Right cardiac atrium (tissue), 5 donors: ENCODE data around the gene TMSB15B. TPM values are rescaled to one million over a fixed set of nuclear protein-coding genes. Genes with fewer than 3 reads are reported as not detected.
A peak's percentile ranks its signal among the peaks of the same experiment; 100 is the strongest.
"Not testable (repeated sequence)": the region's sequence is repeated elsewhere in the genome, so short reads cannot be mapped to it uniquely, and the experiment has no call there.

Experiments
- ATAC-seq, 2 donors: fragments of 200-7000 bp; cut with Tn5 transposase; one replicate each; pipeline versions ENCODE4 v1.8.0 to v1.9.1; 2020; ENCODE audit warnings: moderate library complexity in 2 of 2, mild to moderate bottlenecking in 1 of 2
- DNase-seq, 3 donors: peaks; one replicate each; pipeline ENCODE4 v3.0.0-alpha.2; 2020
- H3K27ac ChIP-seq: one replicate; pipeline ENCODE4 v1.5.1; 2013; ENCODE audit warnings: mild to moderate bottlenecking, low read length, control low read depth, moderate library complexity
- H3K27me3 ChIP-seq: one replicate; pipeline ENCODE4 v1.6.1; 2013; ENCODE audit not compliant: control insufficient read depth, insufficient read depth
- H3K4me1 ChIP-seq: one replicate; pipeline ENCODE4 v1.6.1; 2013; ENCODE audit warnings: low read length; ENCODE audit not compliant: control insufficient read depth, insufficient read depth
- H3K4me3 ChIP-seq: one replicate; pipeline ENCODE4 v1.5.1; 2013; ENCODE audit warnings: low read length, control low read depth
- H3K9me3 ChIP-seq: one replicate; pipeline ENCODE4 v1.6.1; 2013; ENCODE audit warnings: low read length; ENCODE audit not compliant: control insufficient read depth
- WGBS: extraction: QIAGEN DNeasy Blood & Tissue Kit; methylation state at CpG from one replicate; pipeline ENCODE4 v1.1.7; 2013; 5-methylcytosine and 5-hydroxymethylcytosine counted together
- intact Hi-C, 4 donors: fragments of 100-400 bp; cut with DNase I; formaldehyde crosslinking; loops; one replicate each; pipeline versions ENCODE4 v1.11.0 to v1.14.0; 2022 to 2023
- polyA plus RNA-seq: library from polyadenylated mRNA; stranded (reverse); fragments of 200-250 nt; gene quantifications from one replicate; pipeline ENCODE4 v1.2.3, GENCODE V29; 2013
- total RNA-seq, 4 donors: library from RNA; stranded (reverse); fragmentation: NEBNext Ultra II Directional; extraction: Animal tissue kit (Norgen Biotek cat#: 25700); gene quantifications; one replicate each; pipeline ENCODE4 v1.2.1, GENCODE V29; 2021
- donor health status: healthy with polysubstance abuse.
- donor health status: DM: no; HTN: yes; CAD: no.
- donor health status: DM: no; HTN: no; CAD: no.
- donor health status: DM: no; HTN: yes; CAD: no; lungs with severe emphysema.
- donor health status: DM: yes; HTN: yes; CAD: no.

Gene TMSB15B
- total and polyA plus RNA-seq, 5 donors: 0.74 to 2.8 (median 1.7) TPM

DNA sequence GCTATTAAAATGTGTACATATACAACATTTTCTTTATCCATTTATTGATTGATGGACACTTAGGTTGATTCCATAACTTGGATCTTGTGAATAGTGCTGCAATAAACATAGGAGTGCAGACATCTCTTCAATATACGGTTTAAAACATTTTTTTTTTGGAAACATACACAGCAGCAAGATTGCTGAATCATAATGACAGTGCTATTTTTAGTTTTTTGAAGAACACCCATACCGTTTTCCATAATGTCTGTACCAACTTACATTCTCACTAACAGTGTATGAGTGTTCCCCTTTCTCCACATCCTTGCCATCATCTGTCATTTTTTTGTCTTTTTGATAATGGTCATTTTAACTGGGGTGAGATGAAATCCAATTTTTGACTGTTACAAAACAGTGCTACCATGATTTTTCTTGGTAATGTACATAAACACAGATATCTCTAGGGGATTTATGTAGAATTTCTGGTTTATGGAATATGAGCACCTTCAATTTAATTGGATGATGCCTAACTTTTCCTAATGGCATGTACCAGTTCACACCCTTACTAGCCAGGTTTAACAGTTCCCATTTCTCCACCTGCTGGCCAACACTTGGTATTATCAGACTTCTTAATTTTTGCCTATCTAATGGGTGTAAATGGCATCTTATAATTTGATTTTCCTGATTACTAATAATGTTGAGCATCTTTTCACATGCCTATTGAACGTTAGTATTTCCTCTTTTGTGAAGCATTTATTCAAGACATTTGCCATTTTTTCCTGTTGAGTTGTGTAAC, 21.0 kb upstream of the TMSB15B start:
- Histone ChIP-seq H3K9me3 (no peaks in the 10 kb centered on the region), H3K4me1 (no peaks in the 10 kb centered on the region), H3K4me3 (no peak overlapping the region), H3K27ac (no peak overlapping the region), H3K27me3 (no peaks in the 10 kb centered on the region)
- ATAC-seq: no peak
- intact Hi-C loops: no loop called here
- DNase-seq: no peak
- WGBS: 25% methylated on average over 3 of the region's 3 CpGs

DNA sequence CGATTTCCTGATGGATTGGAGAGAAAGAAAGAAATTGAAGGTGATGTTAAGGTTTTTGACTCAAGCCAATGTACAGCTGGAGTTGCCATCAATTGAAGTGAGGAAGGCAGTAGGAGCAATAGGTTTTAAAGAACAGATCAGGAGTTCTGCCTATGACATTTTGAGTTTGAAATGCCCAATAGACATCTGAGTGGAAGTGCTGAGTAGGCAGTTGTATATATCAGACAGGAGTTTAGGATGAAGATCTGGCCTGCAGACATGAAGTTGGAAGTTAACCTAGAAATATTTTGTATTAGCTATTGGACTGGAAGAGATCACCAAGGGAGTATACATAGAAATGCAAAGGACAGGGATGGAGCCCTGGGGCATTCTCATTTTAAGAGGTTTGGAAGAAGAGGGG, 12.9 kb upstream of the TMSB15B start:
- 84% methylated on average over 1 of the region's 1 CpG for whole genome bisulfite sequencing
- H3K27me3 ChIP-seq: no peaks in the 10 kb centered on the region
- no peak for ATAC-seq
- H3K4me1 ChIP-seq: no peaks in the 10 kb centered on the region
- intact Hi-C loops: no loop called here
- no peaks in the 10 kb centered on the region for H3K9me3 ChIP-seq
- no peak for DNase-seq
- no peak overlapping the region for H3K4me3 ChIP-seq
- no peak overlapping the region for H3K27ac ChIP-seq

DNA sequence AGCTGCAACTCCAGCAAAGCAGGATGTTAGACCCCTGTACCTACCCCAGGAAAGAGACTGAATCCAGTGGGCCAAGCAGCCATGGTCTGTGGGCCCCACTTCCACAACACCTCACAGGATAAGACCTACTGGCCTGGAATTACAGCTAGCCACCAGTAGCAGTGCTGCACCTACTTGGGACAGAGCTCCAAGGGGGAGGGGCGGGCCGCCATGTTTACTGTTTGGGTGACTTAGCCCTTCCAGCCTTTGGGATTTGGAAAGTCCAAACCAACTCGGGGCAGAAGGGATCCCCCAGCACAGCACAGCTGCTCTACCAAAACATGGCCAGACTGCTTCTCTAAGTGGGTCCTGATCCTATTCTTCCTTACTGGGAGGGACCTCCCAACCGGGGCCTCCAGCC, 9.1 kb upstream of the TMSB15B start:
- H3K27me3 ChIP-seq: no peaks in the 10 kb centered on the region
- intact Hi-C loops: no loop called here
- 99% methylated on average over 4 of the region's 4 CpGs for WGBS
- DNase-seq (peak in 1 of 3 donors; percentile 10), ATAC-seq (no peak)
- H3K4me3 ChIP-seq: no peak overlapping the region
- H3K27ac ChIP-seq: no peak overlapping the region
- H3K9me3 ChIP-seq: no peaks in the 10 kb centered on the region
- no peaks in the 10 kb centered on the region for H3K4me1 ChIP-seq

DNA sequence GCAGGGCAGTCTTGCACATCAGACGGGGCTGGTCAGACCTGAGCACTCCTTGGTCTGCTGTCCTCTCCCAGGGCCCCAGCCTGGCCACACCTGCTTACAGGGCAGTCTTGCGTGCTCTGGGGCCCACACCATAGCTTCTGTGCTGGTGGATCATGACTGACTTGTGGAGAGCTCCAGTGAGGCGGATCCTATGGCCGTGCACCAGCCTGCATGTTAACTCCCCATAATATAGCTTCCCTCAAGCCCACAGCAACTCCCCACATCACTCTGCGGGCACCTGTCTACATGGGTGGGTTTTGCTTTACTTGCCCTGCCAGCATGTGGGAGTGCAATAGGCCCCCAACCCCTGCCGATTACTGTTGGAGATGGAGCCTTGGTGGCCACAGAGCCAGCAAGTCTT, 8.2 kb upstream of the TMSB15B start:
- Histone ChIP-seq H3K27ac (no peak overlapping the region), H3K4me1 (no peaks in the 10 kb centered on the region), H3K27me3 (no peaks in the 10 kb centered on the region), H3K4me3 (no peak overlapping the region), H3K9me3 (no peaks in the 10 kb centered on the region)
- DNase-seq (peak in 1 of 3 donors; percentile 39), ATAC-seq (no peak)
- 95% methylated on average over 6 of the region's 6 CpGs for WGBS
- intact Hi-C loops: no loop called here

DNA sequence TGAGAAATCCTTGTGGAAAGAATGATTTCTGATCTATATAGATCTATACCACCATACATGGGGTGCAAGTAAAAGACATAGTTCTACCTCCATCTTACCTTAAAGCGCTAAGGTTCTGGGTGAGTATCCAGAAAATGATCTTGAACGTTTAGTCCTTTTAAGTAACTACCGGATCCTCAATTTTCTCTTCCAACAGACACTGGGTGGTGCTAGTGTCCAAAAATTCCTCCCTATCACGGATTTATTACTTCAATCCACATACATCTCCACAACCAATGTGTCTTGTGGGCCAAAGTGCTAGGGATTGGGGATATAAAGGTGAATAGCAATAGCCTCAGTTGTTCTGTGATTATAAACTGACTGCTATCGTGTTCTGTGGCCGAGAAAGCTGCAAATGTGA, 1.8 kb upstream of the TMSB15B start:
- H3K4me3 ChIP-seq, H3K9me3 ChIP-seq, intact Hi-C loops, H3K27me3 ChIP-seq, H3K4me1 ChIP-seq, ATAC-seq, H3K27ac ChIP-seq, DNase-seq: not testable (repeated sequence)
- WGBS: no CpG with 5 or more reads among the region's 6 CpGs

DNA sequence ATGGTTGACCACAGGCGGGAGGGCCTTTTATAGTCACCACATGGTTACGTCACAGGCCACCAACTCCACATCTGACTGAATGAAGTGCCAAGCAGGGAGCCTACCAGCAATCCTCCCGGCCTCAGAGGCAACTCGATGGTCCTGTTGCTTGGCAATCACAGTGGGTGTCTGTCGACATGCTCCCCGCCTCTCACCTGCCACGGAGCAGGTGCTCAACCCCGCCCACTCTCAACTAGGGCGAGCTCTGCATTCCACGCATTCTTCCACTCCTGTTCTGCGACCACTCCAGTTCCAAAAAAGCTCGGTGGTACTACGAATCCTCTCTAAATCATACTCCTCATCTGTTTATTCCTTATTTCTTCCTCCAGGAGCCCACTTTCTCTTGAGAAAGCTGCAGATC, 21.1 kb downstream of the TMSB15B start:
- ATAC-seq, intact Hi-C loops: not testable (repeated sequence)

DNA sequence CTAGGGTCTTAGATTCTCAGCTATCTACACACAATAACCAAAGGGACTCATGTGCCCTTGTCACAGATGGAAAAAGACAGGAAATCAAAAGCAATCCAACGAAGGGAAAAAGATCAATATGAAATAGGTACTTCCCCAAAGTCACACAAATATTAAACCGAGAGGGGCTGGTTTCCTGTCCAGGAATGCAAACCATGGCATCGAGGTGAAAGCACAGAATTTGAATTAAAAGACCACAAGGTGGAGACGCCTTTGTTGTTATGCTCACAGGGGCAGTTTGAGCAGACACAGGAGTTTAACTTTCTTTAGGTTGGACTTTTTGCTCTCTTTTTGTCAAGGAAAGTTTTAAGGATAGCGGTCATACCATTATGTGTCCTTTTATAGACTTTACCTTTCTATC, 36.8 kb downstream of the TMSB15B start:
- intact Hi-C loops: no loop called here
- H3K4me1 ChIP-seq: no peaks in the 10 kb centered on the region
- H3K27ac ChIP-seq: no peak overlapping the region
- DNase-seq (no peak), ATAC-seq (no peak)
- no peaks in the 10 kb centered on the region for H3K9me3 ChIP-seq
- 45% methylated on average over 5 of the region's 5 CpGs for WGBS
- H3K27me3 ChIP-seq: no peaks in the 10 kb centered on the region
- H3K4me3 ChIP-seq: no peak overlapping the region

More for the DNA sequence above, 21.1 kb downstream of the TMSB15B start:
- not testable (repeated sequence) for H3K27ac ChIP-seq, H3K9me3 ChIP-seq, DNase-seq, H3K4me3 ChIP-seq, H3K27me3 ChIP-seq, H3K4me1 ChIP-seq
- WGBS: no CpG with 5 or more reads among the region's 13 CpGs

DNA sequence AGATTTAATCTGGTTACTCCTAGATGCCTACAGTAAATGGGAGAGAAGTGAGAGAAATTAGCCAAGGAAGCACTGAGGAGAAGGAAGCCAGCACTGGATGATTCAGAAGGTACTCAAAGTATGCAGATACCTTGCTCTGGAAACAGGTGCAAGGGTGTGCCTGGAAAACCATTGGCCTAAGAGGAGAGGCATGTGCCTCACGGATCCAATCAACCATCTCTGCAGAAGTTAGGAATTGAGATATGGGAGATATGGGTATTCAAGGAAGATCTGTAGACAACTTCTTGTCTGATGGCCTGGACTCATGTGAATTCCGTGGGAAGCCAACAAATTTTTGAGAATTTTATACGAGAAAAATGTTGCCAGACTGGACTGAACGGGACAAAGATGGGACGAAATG, 46.4 kb downstream of the TMSB15B start:
- Histone ChIP-seq H3K27ac (no peak overlapping the region), H3K4me3 (no peak overlapping the region), H3K27me3 (no peaks in the 10 kb centered on the region), H3K9me3 (no peaks in the 10 kb centered on the region), H3K4me1 (no peaks in the 10 kb centered on the region)
- intact Hi-C loops: no loop called here
- ATAC-seq: no peak
- WGBS: 68% methylated on average over 5 of the region's 5 CpGs
- DNase-seq: no peak

DNA sequence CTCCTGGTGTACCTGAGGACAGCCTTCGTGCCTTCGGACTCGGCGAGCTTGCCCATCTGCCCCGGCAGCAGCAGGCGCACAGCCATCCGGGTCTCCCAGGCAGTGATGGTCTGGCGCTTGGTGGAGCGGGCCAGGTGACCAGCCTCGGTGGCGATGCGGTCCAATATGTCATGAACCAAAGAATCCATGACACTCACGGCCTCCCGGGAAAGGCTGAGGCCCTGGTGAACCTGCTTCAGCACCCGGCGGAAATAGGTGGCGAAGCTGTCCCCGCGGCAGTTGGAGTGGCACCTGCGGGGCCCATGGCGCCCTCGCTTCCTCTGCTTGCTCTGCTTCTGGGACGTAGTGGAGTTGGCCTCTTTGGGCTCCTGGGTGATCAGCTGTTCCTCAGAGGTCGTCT, 50.7 kb downstream of the TMSB15B start:
- ATAC-seq (no peak), DNase-seq (no peak)
- H3K9me3 ChIP-seq: no peaks in the 10 kb centered on the region
- no peak overlapping the region for H3K4me3 ChIP-seq
- 91% methylated on average over 24 of the region's 24 CpGs for WGBS
- no peaks in the 10 kb centered on the region for H3K4me1 ChIP-seq
- no peak overlapping the region for H3K27ac ChIP-seq
- intact Hi-C loops: no loop called here
- H3K27me3 ChIP-seq: no peaks in the 10 kb centered on the region

DNA sequence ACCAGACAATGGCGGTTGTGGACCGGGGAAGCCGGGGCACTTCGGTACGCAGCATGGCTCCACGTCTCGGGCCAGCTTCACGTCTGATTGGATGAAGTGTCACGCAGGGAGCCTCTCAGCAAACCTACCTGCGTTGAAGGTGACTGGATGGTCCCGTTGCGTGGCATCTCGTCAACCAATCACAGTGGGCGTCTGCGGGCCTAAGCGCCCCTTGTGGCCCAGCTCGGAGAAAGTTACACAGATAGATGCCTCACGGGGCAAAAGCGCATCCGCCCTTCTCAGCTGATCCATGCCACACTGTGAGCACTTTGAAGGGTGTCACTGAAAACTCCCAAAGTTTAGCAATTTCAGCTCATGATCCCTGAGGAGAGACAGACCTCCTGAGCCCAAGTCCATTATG, 51.2 kb downstream of the TMSB15B start, which contains the start of gene H2BW1:
Gene H2BW1 (minus strand): TSS at position 103 of the 400 bp plus-strand sequence. CDS start 132 bp downstream, outside the sequence.
- ATAC-seq: no peak
- H3K27me3 ChIP-seq: no peaks in the 10 kb centered on the region
- H3K4me1 ChIP-seq: no peaks in the 10 kb centered on the region
- DNase-seq: no peak
- no peak within 1 kb of the TSS for H3K4me3 ChIP-seq
- H3K9me3 ChIP-seq: no peaks in the 10 kb centered on the region
- intact Hi-C loops: no loop called here
- WGBS: 90% methylated on average over 20 of the region's 20 CpGs
- H3K27ac ChIP-seq: no peak within 1 kb of the TSS

DNA sequence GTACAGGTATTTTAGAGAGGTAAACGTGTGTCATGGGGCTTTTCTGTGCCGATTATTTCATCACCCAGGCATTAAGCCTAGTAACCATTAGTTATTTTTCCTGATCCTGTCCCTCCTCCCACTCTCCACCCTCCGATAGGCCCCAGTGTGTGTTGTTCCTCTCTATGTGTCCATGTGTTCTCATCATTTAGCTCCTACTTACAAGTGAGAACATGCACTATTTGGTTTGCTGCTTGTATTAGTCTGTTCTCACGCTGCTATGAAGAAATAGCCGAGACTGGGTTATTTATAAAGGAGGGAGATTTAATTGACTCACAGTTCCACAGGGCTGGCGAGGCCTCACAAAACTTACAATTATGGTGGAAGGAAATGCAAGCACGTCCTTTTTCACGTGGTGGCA, 53.1 kb downstream of the TMSB15B start:
- H3K27ac ChIP-seq, intact Hi-C loops, ATAC-seq, DNase-seq, H3K4me3 ChIP-seq, H3K4me1 ChIP-seq, H3K27me3 ChIP-seq, H3K9me3 ChIP-seq: not testable (repeated sequence)
- 72% methylated on average over 8 of the region's 8 CpGs for WGBS
